Measurements from ENCODE around the gene CKAP2L. TPM values are rescaled to one million over a fixed set of nuclear protein-coding genes. Genes with fewer than 3 reads are reported as not detected.

The CKAP2L gene
- polyA plus RNA-seq, 1 donor from 2014 or later = 0.78 TPM

DNA sequence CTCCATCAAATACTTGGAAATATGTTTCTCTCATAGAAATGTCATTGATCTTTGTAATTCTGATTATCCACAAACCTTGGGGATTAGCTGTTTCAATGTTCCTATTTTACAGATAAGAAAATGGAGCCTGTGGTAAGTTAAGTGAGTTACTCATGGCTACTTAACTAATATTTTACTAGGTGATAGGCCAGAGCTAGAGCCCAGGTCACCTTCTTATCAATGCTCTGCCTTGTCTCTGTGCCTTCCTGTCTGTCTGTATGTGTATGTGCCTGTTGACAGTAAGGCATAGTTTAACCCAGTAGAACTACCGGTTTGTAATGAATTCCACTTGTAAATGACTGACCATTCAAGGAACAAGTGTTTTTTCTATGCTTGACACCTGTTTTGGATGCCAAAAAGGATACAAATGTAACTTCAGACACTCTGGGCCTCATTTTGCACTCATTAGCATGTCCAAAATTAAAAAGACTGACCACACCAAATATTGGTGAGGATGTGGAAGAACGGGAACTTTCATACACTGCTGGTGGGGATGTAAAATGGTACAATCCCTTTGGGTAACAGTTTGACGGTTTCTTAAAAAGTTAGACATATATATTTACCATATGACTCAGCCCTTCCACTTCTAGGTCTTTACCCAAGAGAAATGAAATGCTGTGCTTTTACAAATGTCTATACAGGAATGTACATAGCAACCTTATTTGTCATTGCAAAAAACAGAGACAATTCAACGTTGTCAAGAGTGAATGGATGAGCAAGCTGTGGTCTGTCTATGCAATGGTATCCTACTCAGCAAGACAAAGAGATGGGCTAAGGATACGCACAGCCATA is 39.5 kb upstream of the CKAP2L start:
- H3K4me3 ChIP-seq (ENCODE audit: low read length) = no peak overlapping the region
- H2AFZ ChIP-seq (ENCODE audit: low read depth, low read length) = no peak overlapping the region
- no peaks in the 10 kb centered on the region for H3K36me3 ChIP-seq (ENCODE audit: insufficient read depth, low read length)
- TF ChIP-seq, protein P1, sequence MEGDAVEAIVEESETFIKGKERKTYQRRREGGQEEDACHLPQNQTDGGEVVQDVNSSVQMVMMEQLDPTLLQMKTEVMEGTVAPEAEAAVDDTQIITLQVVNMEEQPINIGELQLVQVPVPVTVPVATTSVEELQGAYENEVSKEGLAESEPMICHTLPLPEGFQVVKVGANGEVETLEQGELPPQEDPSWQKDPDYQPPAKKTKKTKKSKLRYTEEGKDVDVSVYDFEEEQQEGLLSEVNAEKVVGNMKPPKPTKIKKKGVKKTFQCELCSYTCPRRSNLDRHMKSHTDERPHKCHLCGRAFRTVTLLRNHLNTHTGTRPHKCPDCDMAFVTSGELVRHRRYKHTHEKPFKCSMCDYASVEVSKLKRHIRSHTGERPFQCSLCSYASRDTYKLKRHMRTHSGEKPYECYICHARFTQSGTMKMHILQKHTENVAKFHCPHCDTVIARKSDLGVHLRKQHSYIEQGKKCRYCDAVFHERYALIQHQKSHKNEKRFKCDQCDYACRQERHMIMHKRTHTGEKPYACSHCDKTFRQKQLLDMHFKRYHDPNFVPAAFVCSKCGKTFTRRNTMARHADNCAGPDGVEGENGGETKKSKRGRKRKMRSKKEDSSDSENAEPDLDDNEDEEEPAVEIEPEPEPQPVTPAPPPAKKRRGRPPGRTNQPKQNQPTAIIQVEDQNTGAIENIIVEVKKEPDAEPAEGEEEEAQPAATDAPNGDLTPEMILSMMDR (IDR thresholded peaks at IDR 0.05; ENCODE audit: poor library complexity, severe bottlenecking) = no peak
- TF ChIP-seq, protein P2, sequence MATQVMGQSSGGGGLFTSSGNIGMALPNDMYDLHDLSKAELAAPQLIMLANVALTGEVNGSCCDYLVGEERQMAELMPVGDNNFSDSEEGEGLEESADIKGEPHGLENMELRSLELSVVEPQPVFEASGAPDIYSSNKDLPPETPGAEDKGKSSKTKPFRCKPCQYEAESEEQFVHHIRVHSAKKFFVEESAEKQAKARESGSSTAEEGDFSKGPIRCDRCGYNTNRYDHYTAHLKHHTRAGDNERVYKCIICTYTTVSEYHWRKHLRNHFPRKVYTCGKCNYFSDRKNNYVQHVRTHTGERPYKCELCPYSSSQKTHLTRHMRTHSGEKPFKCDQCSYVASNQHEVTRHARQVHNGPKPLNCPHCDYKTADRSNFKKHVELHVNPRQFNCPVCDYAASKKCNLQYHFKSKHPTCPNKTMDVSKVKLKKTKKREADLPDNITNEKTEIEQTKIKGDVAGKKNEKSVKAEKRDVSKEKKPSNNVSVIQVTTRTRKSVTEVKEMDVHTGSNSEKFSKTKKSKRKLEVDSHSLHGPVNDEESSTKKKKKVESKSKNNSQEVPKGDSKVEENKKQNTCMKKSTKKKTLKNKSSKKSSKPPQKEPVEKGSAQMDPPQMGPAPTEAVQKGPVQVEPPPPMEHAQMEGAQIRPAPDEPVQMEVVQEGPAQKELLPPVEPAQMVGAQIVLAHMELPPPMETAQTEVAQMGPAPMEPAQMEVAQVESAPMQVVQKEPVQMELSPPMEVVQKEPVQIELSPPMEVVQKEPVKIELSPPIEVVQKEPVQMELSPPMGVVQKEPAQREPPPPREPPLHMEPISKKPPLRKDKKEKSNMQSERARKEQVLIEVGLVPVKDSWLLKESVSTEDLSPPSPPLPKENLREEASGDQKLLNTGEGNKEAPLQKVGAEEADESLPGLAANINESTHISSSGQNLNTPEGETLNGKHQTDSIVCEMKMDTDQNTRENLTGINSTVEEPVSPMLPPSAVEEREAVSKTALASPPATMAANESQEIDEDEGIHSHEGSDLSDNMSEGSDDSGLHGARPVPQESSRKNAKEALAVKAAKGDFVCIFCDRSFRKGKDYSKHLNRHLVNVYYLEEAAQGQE (IDR thresholded peaks at IDR 0.05; ENCODE audit: borderline replicate concordance) = no peak
- TF ChIP-seq MXI1 (conservative IDR thresholded peaks at IDR 0.05; ENCODE audit: poor library complexity, severe bottlenecking) (no peak), EZH2 (IDR thresholded peaks at IDR 0.05; ENCODE audit: borderline replicate concordance, insufficient read depth, low read length, poor library complexity, severe bottlenecking) (no peak), RAD21 (conservative IDR thresholded peaks at IDR 0.05) (no peak), SMC3 (conservative IDR thresholded peaks at IDR 0.05; ENCODE audit: poor library complexity) (no peak), TAF1 (IDR thresholded peaks at IDR 0.05; ENCODE audit: low read depth) (no peak), POLR2AphosphoS5 (IDR thresholded peaks at IDR 0.05) (no peak), EP300 (conservative IDR thresholded peaks at IDR 0.05; ENCODE audit: poor library complexity, severe bottlenecking) (no peak)
- no peaks in the 10 kb centered on the region for H3K9me3 ChIP-seq (ENCODE audit: low read length)
- H3K79me2 ChIP-seq (replicated peaks; ENCODE audit: insufficient read depth, low read length) = no peaks in the 10 kb centered on the region
- no peak overlapping the region for H3K4me2 ChIP-seq (ENCODE audit: low read length)
- no peaks in the 10 kb centered on the region for H3F3A ChIP-seq (ENCODE audit: insufficient read depth, low read length, poor library complexity, severe bottlenecking)
- H3K9ac ChIP-seq (ENCODE audit: low read length) = no peak overlapping the region
- no peaks in the 10 kb centered on the region for H3K27me3 ChIP-seq (ENCODE audit: insufficient read depth, low read depth, low read length)
- H4K20me1 ChIP-seq (ENCODE audit: insufficient read depth) = no peaks in the 10 kb centered on the region
- no peaks in the 10 kb centered on the region for H3K9me2 ChIP-seq (ENCODE audit: insufficient read depth, low read length)
- H3K27ac ChIP-seq (ENCODE audit: low read length) = no peak overlapping the region

DNA sequence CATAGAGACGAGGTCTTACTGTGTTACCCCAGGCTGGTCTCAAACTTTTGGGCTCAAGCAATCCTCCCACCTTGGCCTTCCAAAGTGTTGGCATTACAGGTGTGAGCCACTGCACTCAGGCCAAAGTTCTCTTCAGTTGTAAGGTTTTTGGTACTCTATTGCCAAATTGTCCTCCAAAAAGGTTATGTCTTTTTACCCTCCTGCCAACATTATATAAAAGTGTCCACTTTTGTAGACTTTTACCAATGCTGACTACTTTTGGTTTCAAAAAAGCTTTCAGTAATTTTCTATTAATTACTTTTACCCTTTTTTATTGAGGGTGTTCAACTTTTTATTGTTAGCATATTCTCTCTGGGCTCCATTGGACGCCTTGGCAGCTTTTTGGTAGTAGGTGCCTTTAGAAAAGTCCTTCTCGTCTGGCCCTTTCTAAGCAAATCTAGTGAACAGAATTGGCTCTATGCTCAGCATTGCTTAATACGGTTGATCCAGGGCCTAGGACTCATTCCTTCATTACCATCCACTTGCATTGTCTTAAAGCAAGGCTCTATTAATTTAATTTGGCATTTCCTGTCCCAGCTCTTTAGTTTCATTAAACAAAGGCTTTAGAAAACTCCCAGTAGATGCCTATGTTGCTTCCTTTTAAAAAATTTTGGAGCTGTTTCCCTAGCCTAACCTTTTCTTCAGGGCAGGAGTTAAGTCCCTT is 36.6 kb upstream of the CKAP2L start:
- H3F3A ChIP-seq (ENCODE audit: insufficient read depth, low read length, poor library complexity, severe bottlenecking) = no peaks in the 10 kb centered on the region
- no peaks in the 10 kb centered on the region for H3K79me2 ChIP-seq (replicated peaks; ENCODE audit: insufficient read depth, low read length)
- H3K27me3 ChIP-seq (ENCODE audit: insufficient read depth, low read depth, low read length) = no peaks in the 10 kb centered on the region
- H3K4me2 ChIP-seq (ENCODE audit: low read length) = no peak overlapping the region
- H3K4me3 ChIP-seq (ENCODE audit: low read length) = no peak overlapping the region
- no peak overlapping the region for H2AFZ ChIP-seq (ENCODE audit: low read depth, low read length)
- H3K36me3 ChIP-seq (ENCODE audit: insufficient read depth, low read length) = no peaks in the 10 kb centered on the region
- no peak overlapping the region for H3K27ac ChIP-seq (ENCODE audit: low read length)
- no peaks in the 10 kb centered on the region for H4K20me1 ChIP-seq (ENCODE audit: insufficient read depth)
- TF ChIP-seq MXI1 (conservative IDR thresholded peaks at IDR 0.05; ENCODE audit: poor library complexity, severe bottlenecking) = no peak
- TF ChIP-seq, protein P2 (IDR thresholded peaks at IDR 0.05; ENCODE audit: borderline replicate concordance) = no peak
- TF ChIP-seq EZH2 (IDR thresholded peaks at IDR 0.05; ENCODE audit: borderline replicate concordance, insufficient read depth, low read length, poor library complexity, severe bottlenecking) = no peak
- TF ChIP-seq RAD21 (conservative IDR thresholded peaks at IDR 0.05) = no peak
- no peak for TF ChIP-seq EP300 (conservative IDR thresholded peaks at IDR 0.05; ENCODE audit: poor library complexity, severe bottlenecking)
- TF ChIP-seq, protein P1 (IDR thresholded peaks at IDR 0.05; ENCODE audit: poor library complexity, severe bottlenecking) = no peak
- TF ChIP-seq SMC3 (conservative IDR thresholded peaks at IDR 0.05; ENCODE audit: poor library complexity) = no peak
- no peak for TF ChIP-seq POLR2AphosphoS5 (IDR thresholded peaks at IDR 0.05)
- H3K9me2 ChIP-seq (ENCODE audit: insufficient read depth, low read length) = no peaks in the 10 kb centered on the region
- H3K9me3 ChIP-seq (ENCODE audit: low read length) = no peaks in the 10 kb centered on the region
- no peak overlapping the region for H3K9ac ChIP-seq (ENCODE audit: low read length)
